ENCODE data around the gene PPP2R2C. TPM values are rescaled to one million over a fixed set of nuclear protein-coding genes. Genes with fewer than 3 reads are reported as not detected.

Gene PPP2R2C
- polyA plus RNA-seq, 1 experiment: 0.06 TPM

- DNase-seq (ENCODE audit: low read depth): no peak
- ChIA-PET CTCF (no interaction called here), POLR2A (no interaction called here)
- Histone ChIP-seq H3K36me3 (ENCODE audit: control insufficient read depth, insufficient read depth, low read length) (no peaks in the 10 kb centered on the region), H3K4me3 (ENCODE audit: low read depth, low read length) (no peak overlapping the region), H3K27me3 (ENCODE audit: control insufficient read depth, insufficient read depth, low read length) (peaks cover 5% of the 10 kb centered on the region; the same call in 1 of the 2 replicates)
- no peak for TF ChIP-seq CTCF (IDR thresholded peaks at IDR 0.05; ENCODE audit: insufficient read depth, low read depth, low read length)
Observed at GRCh38 chr4:6443035-6444023, 29.1 kb downstream of the PPP2R2C start.

DNA sequence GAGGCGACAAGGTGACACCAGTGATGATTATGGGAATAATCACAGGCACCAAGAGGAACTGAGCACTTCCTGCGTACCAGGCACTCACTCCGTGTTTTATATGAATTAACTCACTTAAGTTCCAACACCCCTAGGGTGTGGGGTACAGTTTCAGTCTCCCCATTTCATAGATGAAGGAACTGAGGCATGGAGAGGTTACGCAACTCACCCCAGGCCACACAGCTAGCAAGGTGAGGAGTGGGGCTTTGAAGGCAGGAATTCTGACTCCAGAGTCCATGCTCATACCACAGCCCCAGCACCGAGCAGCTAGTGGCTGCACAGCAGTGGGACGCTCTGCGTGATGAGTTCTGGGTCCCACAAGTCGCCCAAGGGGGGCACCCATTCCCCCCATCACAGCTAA lies 29.9 kb downstream of the PPP2R2C start:
- no peaks in the 10 kb centered on the region for H3K36me3 ChIP-seq (ENCODE audit: control insufficient read depth, insufficient read depth, low read length)
- peaks cover 5% of the 10 kb centered on the region; the same call in 1 of the 2 replicates for H3K27me3 ChIP-seq (ENCODE audit: control insufficient read depth, insufficient read depth, low read length)
- no peak overlapping the region for H3K4me3 ChIP-seq (ENCODE audit: low read depth, low read length)
- no peak for TF ChIP-seq CTCF (IDR thresholded peaks at IDR 0.05; ENCODE audit: insufficient read depth, low read depth, low read length)
- ChIA-PET CTCF (no interaction called here), POLR2A (no interaction called here)
- no peak for DNase-seq (ENCODE audit: low read depth)

DNA sequence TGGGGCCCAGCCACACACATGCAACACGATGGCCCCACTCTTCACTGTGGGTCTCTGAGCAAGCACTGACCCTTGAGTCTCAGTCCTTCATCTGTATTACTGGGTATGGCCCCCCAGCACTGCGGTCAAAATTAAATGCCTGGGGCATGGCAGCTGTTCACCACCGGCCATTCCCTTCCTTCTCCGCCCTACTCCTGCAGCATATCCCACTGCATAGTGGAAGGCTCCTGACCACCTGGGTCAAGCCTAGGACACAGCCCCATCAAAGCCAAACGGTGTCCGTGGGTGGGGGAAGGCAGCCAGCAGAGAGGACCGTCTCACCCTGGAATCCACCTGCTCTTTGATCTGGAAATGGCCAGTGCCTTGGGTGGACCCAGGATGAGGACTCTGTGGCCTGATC lies 30.7 kb downstream of the PPP2R2C start:
- Histone ChIP-seq H3K4me3 (ENCODE audit: low read depth, low read length) (no peak overlapping the region), H3K27me3 (ENCODE audit: control insufficient read depth, insufficient read depth, low read length) (peaks cover 2% of the 10 kb centered on the region; the same call in 1 of the 2 replicates), H3K36me3 (ENCODE audit: control insufficient read depth, insufficient read depth, low read length) (no peaks in the 10 kb centered on the region)
- ChIA-PET POLR2A (no interaction called here), CTCF (no interaction called here)
- no peak for TF ChIP-seq CTCF (IDR thresholded peaks at IDR 0.05; ENCODE audit: insufficient read depth, low read depth, low read length)
- no peak for DNase-seq (ENCODE audit: low read depth)

DNA sequence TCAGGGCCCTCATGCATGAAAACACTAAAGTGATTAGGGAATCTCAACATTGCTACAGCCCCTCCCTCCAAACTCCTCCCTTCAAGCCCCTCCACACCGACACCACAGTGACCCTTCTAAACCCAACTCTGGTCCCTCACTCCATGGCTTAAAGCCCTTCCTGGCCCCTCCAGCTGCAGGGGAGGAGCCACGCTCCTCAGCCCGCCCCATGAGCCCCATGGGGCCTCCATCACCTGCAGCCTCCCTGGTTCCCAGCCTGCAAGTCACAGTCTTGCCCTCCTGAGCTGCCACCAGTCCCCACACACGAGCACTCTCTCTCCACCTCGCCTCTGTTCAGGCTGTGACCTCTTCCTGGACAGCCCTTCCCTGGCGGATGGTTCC lies 31.2 kb downstream of the PPP2R2C start:
- no peak for TF ChIP-seq CTCF (IDR thresholded peaks at IDR 0.05; ENCODE audit: insufficient read depth, low read depth, low read length)
- CTCF ChIA-PET: no interaction called here

GRCh38 chr4:6440506-6441201 lies 31.8 kb downstream of the PPP2R2C start:
- no peak for DNase-seq (ENCODE audit: low read depth)
- Histone ChIP-seq H3K36me3 (ENCODE audit: control insufficient read depth, insufficient read depth, low read length) (no peaks in the 10 kb centered on the region), H3K27me3 (ENCODE audit: control insufficient read depth, insufficient read depth, low read length) (peaks cover 2% of the 10 kb centered on the region; the same call in 1 of the 2 replicates), H3K4me3 (ENCODE audit: low read depth, low read length) (no peak overlapping the region)
- CTCF ChIA-PET: no interaction called here
- no peak for TF ChIP-seq CTCF (IDR thresholded peaks at IDR 0.05; ENCODE audit: insufficient read depth, low read depth, low read length)
- POLR2A ChIA-PET: no interaction called here

More for the DNA sequence above, 31.2 kb downstream of the PPP2R2C start:
- no peaks in the 10 kb centered on the region for H3K36me3 ChIP-seq (ENCODE audit: control insufficient read depth, insufficient read depth, low read length)
- peaks cover 2% of the 10 kb centered on the region; the same call in 1 of the 2 replicates for H3K27me3 ChIP-seq (ENCODE audit: control insufficient read depth, insufficient read depth, low read length)
- no peak overlapping the region for H3K4me3 ChIP-seq (ENCODE audit: low read depth, low read length)
- no peak for DNase-seq (ENCODE audit: low read depth)
- POLR2A ChIA-PET: no interaction called here
